Measurements from ENCODE around the gene CAMK2N1.

GRCh38 chr1:20505488-20505887 is 19.5 kb upstream of the CAMK2N1 start:
- TF ChIP-seq CTCF (IDR thresholded peaks at IDR 0.05; ENCODE audit: low read length) (no peak), EZH2 (IDR thresholded peaks at IDR 0.05; ENCODE audit: borderline replicate concordance, low read length) (no peak)

Measured in OCI-LY1 (cell line).